ENCODE results near the gene DLD. TPM values are rescaled to one million over a fixed set of nuclear protein-coding genes. Genes with fewer than 3 reads are reported as not detected.

DLD gene
- total and polyA plus RNA-seq, 2 of the 8 experiments (the other 6 are each of a cell fraction or from before 2014, with no cell fraction given): 63.7 to 88.5 TPM

- H2AK5ac ChIP-seq (ENCODE audit: low read depth, low read length): no peak overlapping the region
- H2BK5ac ChIP-seq (ENCODE audit: low read depth, low read length): no peak overlapping the region
- DNase-seq (ENCODE audit: low read depth in 1 of 2, low spot score in 2 of 2) (no peak), FAIRE-seq (no peak)
- H3K27me3 ChIP-seq (replicated peaks in 1 of 4; ENCODE audit: control insufficient read depth in 3 of 4, extremely low read depth in 1 of 4, insufficient read depth in 3 of 4, low read length in 3 of 4): no peaks in the 10 kb centered on the region
- no peak overlapping the region for H3K18ac ChIP-seq (ENCODE audit: extremely low read depth, low read length)
- no peak overlapping the region for H3K14ac ChIP-seq (ENCODE audit: insufficient read length)
- no peak overlapping the region for H2BK12ac ChIP-seq (ENCODE audit: low read depth, low read length)
- H2AFZ ChIP-seq (ENCODE audit: low read length): no peak overlapping the region
- H3K23ac ChIP-seq (ENCODE audit: insufficient read length): no peak overlapping the region
- TF ChIP-seq SP1 (IDR thresholded peaks at IDR 0.05; ENCODE audit: low read depth, low read length): no peak
- TF ChIP-seq BCL11A (IDR thresholded peaks at IDR 0.05; ENCODE audit: low read depth in 2 of 2, low read length in 2 of 2): no peak
- no peak for TF ChIP-seq NRF1 (IDR thresholded peaks at IDR 0.05; ENCODE audit: low read depth, low read length)
- no peak for TF ChIP-seq CBX8 (IDR thresholded peaks at IDR 0.05; ENCODE audit: borderline replicate concordance, low read depth, low read length)
- TF ChIP-seq SRF (IDR thresholded peaks at IDR 0.05; ENCODE audit: low read depth, low read length): no peak
- no peak for TF ChIP-seq SP4 (IDR thresholded peaks at IDR 0.05; ENCODE audit: low read length)
- TF ChIP-seq SAP30 (IDR thresholded peaks at IDR 0.05; ENCODE audit: insufficient read depth, insufficient replicate concordance, low read length): no peak
- no peak for TF ChIP-seq CREB1 (IDR thresholded peaks at IDR 0.05)
- no peak for TF ChIP-seq RNF2 (IDR thresholded peaks at IDR 0.05; ENCODE audit: borderline replicate concordance, low read depth, low read length, missing control alignments, poor library complexity, severe bottlenecking)
- TF ChIP-seq SIRT6 (IDR thresholded peaks at IDR 0.05; ENCODE audit: low read length): no peak
- TF ChIP-seq POLR2AphosphoS5 (IDR thresholded peaks at IDR 0.05; ENCODE audit: low read depth, low read length): no peak
- no peak for TF ChIP-seq GTF2F1 (IDR thresholded peaks at IDR 0.05; ENCODE audit: borderline replicate concordance, low read depth, low read length)
- no peak for TF ChIP-seq RAD21 (IDR thresholded peaks at IDR 0.05 in 1 of 2, conservative IDR thresholded peaks at IDR 0.05 in 1 of 2; ENCODE audit: low read depth in 2 of 2, low read length in 2 of 2)
- no peak overlapping the region for H3K4me3 ChIP-seq (ENCODE audit: extremely low read depth in 1 of 4, insufficient read depth in 2 of 4, low read depth in 3 of 4, low read length in 4 of 4)
- no peaks in the 10 kb centered on the region for H4K20me1 ChIP-seq (replicated peaks in 1 of 2; ENCODE audit: control insufficient read depth in 1 of 2, insufficient read depth in 2 of 2, low read length in 2 of 2)
- H3K27ac ChIP-seq (ENCODE audit: low read depth, low read length): no peak overlapping the region
- no peak overlapping the region for H4K91ac ChIP-seq (replicated peaks; ENCODE audit: insufficient read length, low read length)
- no peak overlapping the region for H3K9ac ChIP-seq (replicated peaks in 1 of 4; ENCODE audit: extremely low read depth in 1 of 4, low read depth in 3 of 4, low read length in 3 of 4)
- H4K8ac ChIP-seq (ENCODE audit: extremely low read depth, insufficient read depth, low read length): no peak overlapping the region
- no peaks in the 10 kb centered on the region for H3K79me2 ChIP-seq (ENCODE audit: control insufficient read depth in 1 of 2, insufficient read depth in 2 of 2, low read length in 2 of 2)
- no peak overlapping the region for H2BK20ac ChIP-seq (ENCODE audit: low read length)
- H2BK15ac ChIP-seq (ENCODE audit: low read length): no peak overlapping the region
- no peaks in the 10 kb centered on the region for H3K23me2 ChIP-seq (ENCODE audit: low read depth, low read length)
- no peaks in the 10 kb centered on the region for H3K4me1 ChIP-seq (replicated peaks in 1 of 4; ENCODE audit: control insufficient read depth in 3 of 4, insufficient read depth in 4 of 4, low read length in 3 of 4)
- no peak overlapping the region for H3K4me2 ChIP-seq (ENCODE audit: insufficient read depth in 1 of 2, low read depth in 2 of 2, low read length in 2 of 2)
- no peak overlapping the region for H2BK120ac ChIP-seq (replicated peaks; ENCODE audit: low read depth, low read length)
- no peaks in the 10 kb centered on the region for H3K36me3 ChIP-seq (ENCODE audit: control insufficient read depth in 2 of 4, insufficient read depth in 4 of 4, low read length in 3 of 4)
- peaks cover 3 to 14% of the 10 kb centered on the region in 2 experiments; a peak in 2 of 4 replicates for H3K9me3 ChIP-seq (ENCODE audit: insufficient read depth in 2 of 2, low read depth in 1 of 2, low read length in 1 of 2)
- H3K56ac ChIP-seq (replicated peaks; ENCODE audit: insufficient read length, low read depth, low read length): no peak overlapping the region
- no peak overlapping the region for H3K4ac ChIP-seq (replicated peaks; ENCODE audit: insufficient read length, low read depth, low read length)
- H3K79me1 ChIP-seq (ENCODE audit: low read depth, low read length): no peaks in the 10 kb centered on the region
- ChIA-PET POLR2A (ENCODE audit: partially characterized antibody) (no interaction called here), CTCF (ENCODE audit: partially characterized antibody) (interaction anchor here (0.8 kb wide), 1 partner anchor 62 kb away, joined by 3 read pairs; no protein-coding TSS in a partner anchor)
- H4K5ac ChIP-seq (ENCODE audit: insufficient read length, low read depth, low read length): no peak overlapping the region
Measured at GRCh38 chr7:107846324-107846723, 44.7 kb upstream of the DLD start.

Measured in H1 (cell line).